Measurements from ENCODE around the gene ANKRD28.

ANKRD28 gene

DNA sequence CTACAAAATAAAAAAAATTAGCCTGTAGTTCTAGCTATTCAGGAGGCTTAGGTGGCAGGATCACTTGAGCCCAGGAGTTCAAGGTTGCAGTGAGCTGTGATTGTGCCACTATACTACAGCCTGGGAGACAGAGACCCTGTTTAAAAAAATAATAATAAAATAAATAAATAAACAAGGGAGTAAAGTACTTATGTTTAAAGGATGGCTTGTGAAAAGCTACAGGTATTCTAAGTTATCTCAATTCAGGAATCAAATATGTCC is 74.2 kb downstream of the ANKRD28 start:
- no peak for DNase-seq (ENCODE audit: low spot score)

DNA sequence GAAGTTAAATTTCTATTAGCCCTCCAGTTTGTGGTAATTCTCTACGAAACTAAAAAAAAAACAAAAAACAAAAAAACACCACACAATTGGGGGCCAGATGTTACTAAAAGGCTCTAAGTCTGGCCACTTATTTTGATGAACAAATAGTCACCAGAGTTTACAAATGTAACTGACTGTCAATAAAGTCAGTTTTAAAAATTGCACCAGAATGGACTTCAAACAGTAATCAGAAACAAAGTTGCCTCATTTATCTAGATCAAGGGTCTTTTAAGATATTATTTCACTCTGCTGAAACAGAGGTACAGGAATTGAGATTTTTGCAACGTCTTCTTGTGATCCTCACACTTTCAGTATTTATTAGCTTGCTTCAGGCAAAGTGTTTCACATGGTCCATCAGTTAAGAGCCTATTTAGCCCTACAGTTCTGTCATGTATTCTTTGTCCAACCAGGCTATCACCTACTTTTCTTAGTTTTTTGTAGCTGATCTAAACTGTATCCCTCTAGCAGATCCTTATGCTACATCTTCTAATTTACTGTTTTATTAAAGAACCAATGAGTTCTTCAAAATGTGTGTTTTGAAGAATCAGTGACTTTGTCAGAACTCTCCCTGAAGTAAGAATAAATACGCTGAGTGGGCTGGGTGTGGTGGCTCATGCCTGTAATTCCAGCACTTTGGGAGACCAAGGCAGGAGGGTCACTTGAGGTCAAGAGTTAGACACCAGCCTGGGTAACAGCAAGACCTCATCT is 74.7 kb downstream of the ANKRD28 start:
- DNase-seq (ENCODE audit: low spot score), result no peak

DNA sequence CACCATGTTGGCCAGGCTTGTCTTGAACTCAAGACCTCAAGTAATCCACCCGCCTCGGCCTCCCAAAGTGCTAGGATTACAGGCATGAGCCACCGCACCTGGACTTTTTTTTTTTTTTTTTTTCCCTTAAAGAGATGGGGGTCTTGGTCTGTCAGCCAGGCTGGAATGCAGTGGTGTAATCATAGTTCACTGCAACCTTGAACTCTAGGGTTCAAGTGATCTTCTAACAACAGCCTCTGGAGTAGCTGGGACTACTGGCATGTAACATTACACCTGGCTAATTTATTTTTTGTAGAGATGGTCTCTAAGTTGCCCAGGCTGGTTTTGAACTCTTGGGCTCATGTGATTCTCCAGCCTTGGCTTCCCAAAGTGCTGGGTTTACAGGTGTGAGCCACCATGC is 81.6 kb downstream of the ANKRD28 start:
- DNase-seq (ENCODE audit: low spot score), result no peak

DNA sequence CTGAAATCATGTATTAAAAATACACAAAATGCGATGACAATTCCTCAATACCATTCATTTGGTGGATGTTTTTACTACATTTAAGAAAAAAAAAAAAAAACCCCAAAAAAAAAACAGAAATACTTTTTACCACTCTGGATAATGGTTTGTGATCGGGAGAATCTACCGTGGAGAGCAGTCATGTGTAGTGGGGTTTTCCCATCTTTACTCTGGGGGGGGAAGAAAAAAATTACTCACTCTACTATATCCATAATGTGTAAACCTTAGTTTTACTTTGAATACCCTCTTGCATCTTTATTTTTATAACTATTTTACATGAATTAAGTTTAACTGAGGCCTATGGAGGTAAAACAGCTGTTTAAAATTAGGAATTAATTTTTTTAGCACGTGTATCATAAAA is 83.3 kb downstream of the ANKRD28 start:
- DNase-seq (ENCODE audit: low spot score), result no peak

DNA sequence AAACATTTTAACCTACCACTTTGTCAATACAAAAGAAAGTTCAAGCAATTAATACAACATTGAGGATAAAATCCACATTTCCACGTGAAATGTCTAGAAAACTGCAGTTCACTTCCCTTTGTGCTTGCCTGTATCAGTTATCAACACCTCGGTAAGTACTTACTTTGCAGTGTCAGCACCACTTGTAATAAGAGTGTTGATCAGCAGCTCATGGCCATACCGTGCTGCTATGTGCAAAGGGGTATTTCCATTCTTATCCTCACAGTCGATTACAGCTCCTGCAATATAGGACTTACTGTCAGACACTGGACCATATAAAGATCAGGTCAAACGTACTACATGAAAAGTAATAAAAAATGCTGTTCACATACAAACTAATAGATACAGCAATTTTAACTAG is 84.4 kb downstream of the ANKRD28 start:
- DNase-seq (ENCODE audit: low spot score), result no peak

DNA sequence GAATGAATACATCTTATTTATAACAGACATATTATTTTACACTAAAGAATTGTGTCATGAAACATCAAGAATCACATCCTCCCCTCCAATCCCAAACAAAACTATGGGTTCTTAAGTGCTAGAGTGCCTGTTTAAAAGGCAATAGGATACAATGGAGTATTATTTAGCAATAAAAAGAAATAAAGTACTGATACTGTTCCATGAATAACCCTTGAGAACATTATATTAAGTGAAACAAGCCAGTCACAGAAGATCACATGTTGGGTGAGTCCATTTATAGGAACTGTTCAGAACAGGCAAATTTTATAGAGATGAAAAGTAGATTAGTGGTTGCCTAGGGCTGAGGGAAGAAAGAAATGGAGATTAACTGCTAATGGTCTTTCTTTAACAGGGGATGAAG is 86.5 kb downstream of the ANKRD28 start:
- DNase-seq (ENCODE audit: low spot score), result no peak

DNA sequence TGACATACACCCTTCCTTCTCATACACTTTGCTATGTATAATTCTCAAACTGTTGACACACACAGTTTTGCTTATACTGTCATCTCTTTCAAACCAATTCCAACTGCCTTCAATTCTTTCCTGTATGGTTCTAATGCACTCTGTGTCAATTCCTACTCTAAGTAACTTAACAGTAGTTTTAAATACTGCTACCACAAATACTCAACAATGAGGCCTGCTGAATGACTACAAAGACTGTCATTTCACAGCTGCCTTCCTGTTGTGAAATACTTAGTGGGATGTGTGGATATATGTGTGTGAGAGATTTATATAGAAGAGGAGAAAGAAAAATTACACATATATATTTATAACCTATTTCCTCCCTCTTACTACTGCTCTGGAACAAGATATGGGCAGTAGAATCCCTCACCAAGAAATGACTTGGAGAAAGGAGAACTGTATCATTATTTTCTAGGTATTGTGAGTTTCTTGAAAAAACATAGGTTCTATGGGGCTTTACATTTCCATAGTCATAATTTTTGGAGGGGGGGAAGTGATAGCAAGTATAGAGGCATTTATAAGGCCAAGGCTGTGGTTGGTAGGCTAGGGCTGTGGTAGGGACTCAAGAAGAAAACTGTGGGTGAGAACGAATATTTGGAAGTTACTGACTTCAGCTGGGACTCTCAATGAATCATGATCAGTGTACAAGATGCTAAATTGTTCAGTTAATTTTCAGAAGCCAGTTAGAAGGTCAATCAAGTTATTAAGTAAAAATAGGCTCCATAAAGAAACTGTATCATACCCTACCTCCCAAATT is 88.7 kb downstream of the ANKRD28 start:
- no peak for DNase-seq (ENCODE audit: low spot score)

DNA sequence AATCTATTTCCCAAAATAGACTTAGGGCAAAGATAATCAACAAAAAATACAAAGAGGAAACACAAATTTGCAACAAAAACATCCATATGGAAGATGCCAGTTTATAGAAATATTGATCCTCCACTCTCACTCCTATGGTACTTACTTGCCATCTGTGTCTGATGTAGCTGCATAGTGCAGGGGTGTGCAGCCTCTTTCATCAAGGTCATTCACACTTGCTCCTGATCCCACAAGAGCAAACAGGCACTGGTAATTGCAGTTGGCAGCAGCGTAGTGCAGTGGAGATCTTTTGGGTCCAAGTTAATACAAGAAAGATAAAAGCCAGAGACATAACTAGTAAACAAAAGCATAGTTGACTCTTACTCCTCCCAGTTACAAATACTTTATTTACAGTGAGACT is 90.0 kb downstream of the ANKRD28 start:
- no peak for DNase-seq (ENCODE audit: low spot score)

DNA sequence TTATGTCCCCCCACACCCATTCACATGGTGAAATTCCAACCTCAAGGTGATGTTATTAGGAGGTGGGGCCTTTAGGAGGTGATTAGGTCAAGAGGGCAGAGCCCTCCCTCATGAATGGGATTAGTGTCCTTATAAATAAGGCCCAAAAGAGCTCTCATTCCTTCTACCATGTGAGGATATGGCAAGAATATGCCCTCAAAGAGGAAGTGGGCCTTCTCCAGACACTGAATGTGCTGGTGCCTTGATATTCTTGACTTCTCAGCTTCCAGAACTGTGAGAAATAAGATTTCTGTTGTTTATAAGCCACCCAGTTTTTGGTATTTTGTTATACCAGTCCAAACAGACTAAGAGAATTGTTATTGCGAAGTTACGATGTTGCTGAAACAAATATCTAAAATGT is 94.4 kb downstream of the ANKRD28 start:
- DNase-seq (ENCODE audit: low spot score), result no peak

DNA sequence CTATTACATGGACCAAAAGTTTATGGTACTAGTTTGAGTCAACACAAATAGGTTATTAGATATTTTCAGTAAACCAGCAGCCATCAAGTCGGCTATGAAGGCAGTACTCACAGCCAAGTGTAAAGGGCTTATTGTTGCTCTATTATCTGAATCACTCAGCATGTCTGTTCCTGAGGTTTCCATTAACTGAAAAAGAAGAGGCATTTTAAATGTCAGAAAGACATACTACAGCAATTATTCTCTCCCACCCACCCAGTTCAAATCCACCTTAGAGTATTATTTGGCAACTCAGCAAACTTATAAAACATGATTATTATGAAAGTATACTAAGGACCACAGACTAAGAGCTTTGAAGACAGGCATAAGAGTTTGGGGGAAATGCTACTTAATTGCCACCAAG is 103.2 kb downstream of the ANKRD28 start:
- DNase-seq (ENCODE audit: low spot score), result no peak

DNA sequence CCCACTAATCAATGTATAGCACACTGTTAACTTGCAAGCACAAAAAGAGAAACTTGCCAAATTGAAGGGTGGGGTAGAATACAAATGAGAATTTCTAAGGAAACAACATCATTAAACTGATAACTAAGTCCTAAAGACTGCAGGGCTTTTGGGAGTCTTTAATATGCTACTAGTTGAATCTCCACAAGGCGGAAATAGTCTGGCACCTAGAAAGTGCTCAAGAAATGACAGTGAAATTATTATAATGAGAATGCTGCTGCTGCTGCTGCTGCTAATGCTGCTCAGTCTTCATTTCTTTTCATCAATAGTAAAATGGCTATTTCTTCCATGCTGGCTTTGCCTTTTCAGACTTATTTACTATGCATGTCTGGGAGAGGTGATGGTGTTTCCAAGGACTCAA is 104.4 kb downstream of the ANKRD28 start:
- no peak for DNase-seq (ENCODE audit: low spot score)

DNA sequence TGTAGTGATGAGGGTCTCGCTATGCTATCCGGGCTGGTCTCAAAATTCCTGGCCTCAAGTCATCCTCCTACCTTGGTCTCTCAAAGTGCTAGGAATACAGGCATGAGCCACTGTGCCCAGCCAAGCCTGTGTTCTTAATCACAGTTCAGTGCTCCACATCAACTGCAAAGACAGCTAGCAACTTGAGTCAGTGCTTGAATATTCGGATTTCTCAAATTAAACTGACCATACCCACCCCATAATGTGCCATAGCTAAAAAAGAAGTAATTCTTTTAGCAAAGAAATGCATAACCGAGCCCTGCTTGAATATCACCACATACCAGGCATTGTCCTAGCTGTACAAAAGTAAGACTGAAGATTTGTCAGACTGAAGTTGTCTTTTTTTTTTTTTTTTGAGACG is 107.0 kb downstream of the ANKRD28 start:
- DNase-seq (ENCODE audit: low spot score), result no peak

DNA sequence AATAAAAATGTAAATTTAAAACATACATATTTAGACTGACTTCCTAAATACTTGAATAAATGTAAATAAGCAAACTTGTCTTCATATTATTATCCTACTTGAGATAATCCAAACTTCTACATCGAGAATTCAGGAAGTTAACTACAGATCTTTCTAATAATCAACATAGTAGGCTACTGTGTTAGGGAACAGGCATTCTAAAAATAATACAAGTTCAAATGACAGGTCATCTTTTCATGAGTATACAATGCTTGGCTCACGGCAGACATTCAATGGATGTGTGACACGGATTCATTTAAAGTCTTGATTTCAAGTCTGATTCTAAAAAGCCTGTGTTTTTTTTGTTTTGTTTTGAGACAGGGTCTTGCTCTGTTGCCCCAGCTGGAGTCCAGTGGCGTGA is 107.5 kb downstream of the ANKRD28 start:
- no peak for DNase-seq (ENCODE audit: low spot score)

DNA sequence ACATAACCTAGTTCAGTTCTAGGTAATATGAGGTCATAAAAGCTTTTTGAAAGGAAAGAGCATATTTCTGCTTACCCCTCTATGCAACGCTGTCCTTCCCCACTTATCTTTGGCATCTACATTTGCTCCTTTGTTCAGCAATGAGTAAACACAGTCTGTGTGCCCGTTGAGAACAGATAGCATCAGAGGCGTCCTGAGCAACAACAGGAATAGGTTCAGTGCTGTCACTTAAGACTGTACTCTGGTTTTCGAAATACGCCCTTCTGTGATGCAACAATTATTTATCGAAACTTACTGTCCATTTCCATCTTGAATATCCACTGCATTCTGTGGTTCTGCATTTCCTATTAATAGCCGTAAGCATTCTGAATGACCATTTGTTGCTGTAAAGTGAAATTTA is 111.9 kb downstream of the ANKRD28 start:
- peak; percentile 31 for DNase-seq (ENCODE audit: low spot score)

DNA sequence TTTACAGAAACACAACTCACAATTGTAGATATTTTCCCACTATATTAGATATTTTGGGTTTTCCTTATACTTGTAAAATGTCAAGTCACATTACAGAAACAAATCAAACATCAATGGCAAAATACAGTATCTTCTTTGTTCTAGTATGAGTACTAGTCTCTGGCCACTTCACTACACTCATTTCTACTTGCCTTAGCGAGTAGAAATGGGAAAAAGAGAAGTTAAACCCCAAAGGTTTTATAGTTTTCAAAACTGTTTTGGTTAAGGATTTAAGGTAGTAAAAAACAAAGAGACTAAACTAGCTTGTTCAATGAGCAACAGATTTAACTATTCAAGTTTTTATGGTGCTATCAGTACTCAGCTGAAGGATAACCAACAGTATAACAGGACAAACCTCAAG is 114.5 kb downstream of the ANKRD28 start:
- DNase-seq (ENCODE audit: low spot score), result no peak

DNA sequence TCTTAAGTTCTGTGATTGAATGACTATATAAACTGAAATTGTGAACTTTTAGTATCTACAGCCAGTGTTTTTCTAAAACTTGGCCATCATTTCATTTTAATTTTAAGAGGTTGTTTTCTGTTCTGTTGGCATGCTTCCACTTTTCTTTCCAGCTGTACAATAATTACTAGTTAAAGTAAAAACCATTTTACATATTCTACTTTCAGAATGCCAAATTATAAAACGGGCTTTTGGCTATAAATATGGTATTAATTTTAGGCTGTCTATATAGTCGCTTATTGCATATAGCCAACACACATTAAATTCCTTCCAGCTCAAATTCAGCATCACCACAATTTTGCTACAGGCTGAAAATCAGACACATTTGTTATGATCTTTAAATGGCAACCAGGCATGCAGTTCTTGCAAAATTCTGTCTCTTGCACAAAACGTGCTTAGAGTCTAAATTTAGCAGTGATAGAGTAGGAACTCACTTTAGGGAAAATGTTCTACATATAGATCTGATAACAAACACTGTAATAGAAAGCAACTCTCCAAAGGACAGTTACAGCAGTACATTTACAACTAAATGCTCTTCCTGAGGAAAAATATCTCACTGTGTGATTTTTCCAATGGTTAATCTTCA is 115.1 kb downstream of the ANKRD28 start:
- DNase-seq (ENCODE audit: low spot score), result no peak

DNA sequence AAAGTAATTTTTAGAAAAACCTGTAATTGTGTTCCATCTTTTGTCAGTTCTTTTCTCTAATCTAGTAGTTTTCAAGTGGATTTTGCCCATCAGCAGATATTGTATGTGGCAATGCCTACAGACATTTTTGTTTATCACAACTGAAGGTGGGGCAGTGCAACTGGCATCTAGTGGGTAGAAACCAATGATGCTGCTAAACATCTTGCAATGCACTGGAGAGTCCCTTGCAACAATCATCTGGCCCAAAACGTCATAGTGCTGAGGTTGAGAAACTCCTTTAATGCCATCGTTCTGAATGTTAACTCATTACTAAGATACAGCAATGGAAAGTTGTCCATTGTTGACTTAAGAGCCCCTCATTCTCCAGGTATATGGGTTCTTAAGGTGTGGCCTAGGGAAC is 116.1 kb downstream of the ANKRD28 start:
- no peak for DNase-seq (ENCODE audit: low spot score)

DNA sequence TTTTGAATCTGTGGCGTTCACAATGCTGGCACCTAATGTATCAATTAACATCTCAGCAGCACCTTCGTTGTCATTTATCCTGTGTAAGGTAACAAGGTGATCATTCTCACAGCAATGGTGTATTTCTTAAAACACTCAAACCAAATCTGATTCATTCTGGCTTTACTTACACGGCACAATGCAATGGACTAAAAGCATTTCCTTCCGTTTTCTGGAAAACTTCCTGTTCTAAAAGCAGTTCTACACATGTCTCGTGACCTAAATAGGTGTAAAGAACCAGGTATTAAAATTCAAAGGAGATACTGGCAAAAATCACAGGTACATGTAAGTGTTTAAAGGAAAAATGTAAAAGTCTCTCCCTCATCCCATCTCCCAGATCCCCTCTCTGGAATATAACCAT is 118.5 kb downstream of the ANKRD28 start:
- DNase-seq (ENCODE audit: low spot score), result no peak

DNA sequence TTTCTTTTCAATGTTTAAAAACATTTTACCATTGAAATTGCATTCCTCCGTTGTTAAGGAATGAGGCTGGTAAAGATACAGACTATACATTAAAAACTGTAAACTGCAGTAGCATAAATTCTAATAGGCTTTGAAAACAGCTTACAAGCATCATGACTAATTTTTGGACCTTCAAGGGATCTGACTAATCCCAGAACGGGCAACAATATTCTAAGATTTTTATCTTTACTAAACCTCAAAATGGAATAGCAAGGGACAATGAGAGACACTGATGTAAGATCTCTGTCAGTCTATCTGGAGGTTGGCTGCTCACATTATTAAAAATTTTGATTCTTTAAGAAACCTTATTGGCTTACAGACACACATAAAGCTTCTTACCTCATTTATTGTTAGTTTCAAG is 121.5 kb downstream of the ANKRD28 start:
- no peak for DNase-seq (ENCODE audit: low spot score)

DNA sequence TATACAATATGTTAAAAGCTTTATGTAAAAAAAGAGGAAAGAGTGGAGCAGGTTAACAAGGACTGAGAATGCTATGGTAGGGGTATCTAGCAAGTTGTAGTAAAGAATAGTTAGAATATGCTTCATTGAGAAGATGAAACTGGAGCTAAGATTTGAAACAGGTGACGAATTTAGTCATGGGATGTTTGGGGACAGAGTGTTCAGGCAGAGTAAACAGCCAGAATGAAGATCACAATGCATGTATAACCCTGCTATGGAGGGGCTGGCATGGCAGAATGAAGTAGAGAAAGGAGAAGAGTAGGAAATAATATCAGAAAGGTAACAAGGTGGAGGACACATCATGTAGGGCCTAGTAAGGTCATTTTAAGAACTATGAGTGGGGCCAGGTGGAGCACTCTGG is 124.2 kb downstream of the ANKRD28 start:
- DNase-seq (ENCODE audit: low spot score), result no peak

DNA sequence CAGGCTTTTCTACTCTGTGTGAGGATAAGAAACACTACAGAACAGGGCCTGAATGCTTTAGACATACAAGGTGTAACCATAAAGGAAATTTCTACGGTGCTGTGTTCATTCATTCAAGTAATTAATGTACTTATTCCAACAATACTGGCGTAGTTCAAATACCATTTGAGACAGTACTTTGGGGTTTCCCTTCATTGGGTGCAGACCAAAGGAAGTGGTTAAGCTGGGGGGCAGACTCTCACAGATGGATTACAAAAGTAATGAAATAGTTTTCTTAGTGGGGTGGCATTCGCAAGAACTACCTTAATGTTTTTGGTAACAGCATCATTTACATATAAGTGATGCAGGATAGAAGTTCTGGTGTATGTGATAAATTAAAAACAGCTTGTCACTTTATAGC is 130.3 kb downstream of the ANKRD28 start:
- peak; percentile 66 for DNase-seq (ENCODE audit: low spot score)

DNA sequence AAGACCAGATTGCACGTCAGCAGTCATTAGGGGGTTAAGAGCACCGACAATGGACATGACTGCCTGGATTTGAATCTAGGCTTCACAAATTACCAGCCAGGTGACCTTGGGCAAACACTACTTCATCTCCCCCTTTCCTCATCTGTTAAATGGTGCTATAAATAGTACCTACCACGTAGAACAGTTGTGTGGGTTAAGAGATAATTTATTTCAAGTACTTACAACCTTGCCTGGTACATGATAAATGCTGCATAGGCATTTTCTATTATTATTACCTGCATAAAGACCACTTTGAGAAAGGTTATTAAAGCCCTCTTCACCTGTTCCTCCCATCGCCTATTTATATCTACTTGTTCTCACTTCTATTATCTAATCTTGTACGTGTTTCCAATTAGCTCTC is 131.5 kb downstream of the ANKRD28 start:
- no peak for DNase-seq (ENCODE audit: low spot score)

DNA sequence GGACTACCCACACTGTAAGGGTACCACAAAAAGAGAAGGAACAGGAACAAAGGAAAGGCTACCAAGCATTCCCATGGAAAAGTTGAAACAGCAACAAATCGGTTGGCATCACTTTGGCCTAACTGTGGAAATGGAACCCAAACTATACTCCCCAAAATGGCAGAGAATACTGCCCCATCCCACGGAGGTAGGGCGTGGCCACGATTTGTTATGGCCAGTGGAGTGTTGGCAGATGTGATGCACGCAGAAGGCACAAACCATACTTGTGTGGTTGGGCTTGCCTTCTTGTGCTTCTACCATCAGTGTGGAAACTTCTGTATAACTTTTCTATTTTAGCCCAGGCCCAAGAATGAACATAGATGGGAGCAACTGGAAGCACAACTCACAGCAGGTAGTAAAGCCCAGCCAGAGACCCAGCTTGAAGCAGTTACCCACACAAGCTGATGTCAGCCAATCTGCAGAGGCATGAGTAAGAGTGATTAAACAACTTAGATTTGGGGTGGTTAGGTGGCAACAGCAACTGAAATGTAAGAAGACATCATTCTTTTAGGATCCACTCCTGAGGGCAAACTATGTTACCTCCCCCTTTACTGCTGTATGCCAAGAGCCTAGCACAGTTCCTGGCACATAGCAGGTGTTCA is 132.1 kb downstream of the ANKRD28 start:
- no peak for DNase-seq (ENCODE audit: low spot score)
